Gastrocnemius medialis (tissue), 4 donors: ENCODE measurements around the gene FN3KRP. TPM values are rescaled to one million over a fixed set of nuclear protein-coding genes. Genes with fewer than 3 reads are reported as not detected.
A peak's percentile ranks its signal among the peaks of the same experiment; 100 is the strongest.

ENCODE experiments used
- ATAC-seq, 2 donors: fragments of 150-250 bp; one replicate each; pipeline ENCODE4 v1.9.1; 2016
- DNase-seq, 2 donors: peaks; one replicate each; pipeline ENCODE4 v3.0.0-alpha.2; 2019
- H3K27ac ChIP-seq, 4 donors: fragments of 200-600 bp; sonication (generic); 1 replicate in 1 of 4; 2 replicates in 3 of 4; pipeline ENCODE4 v1.5.1; 2016 to 2018; ENCODE audit warnings: mild to moderate bottlenecking in 2 of 4, moderate library complexity in 1 of 4
- H3K27me3 ChIP-seq, 3 donors: fragments of 200-600 bp; sonication (generic) in 2 of 3; 1 replicate in 1 of 3; 2 replicates in 2 of 3; pipeline versions ENCODE4 v1.5.1 to v1.6.0; 2016 to 2019; ENCODE audit warnings: mild to moderate bottlenecking in 1 of 3, moderate library complexity in 1 of 3
- H3K36me3 ChIP-seq, 2 donors: fragments of 200-600 bp; sonication (generic) in 1 of 2; one replicate each; pipeline ENCODE4 v1.5.1; 2017 to 2018
- H3K4me1 ChIP-seq, 2 donors: fragments of 200-600 bp; sonication (generic) in 1 of 2; one replicate each; pipeline ENCODE4 v1.5.1; 2016 to 2017; ENCODE audit warnings: mild to moderate bottlenecking in 2 of 2
- H3K4me3 ChIP-seq, 4 donors: fragments of 200-600 bp; sonication (generic) in 3 of 4; 1 replicate in 1 of 4; 2 replicates in 3 of 4; pipeline ENCODE4 v1.5.1; 2016 to 2019; ENCODE audit warnings: mild to moderate bottlenecking in 2 of 4
- H3K9me3 ChIP-seq, 3 donors: fragments of 200-600 bp; sonication (generic) in 2 of 3; 1 replicate in 1 of 3; 2 replicates in 2 of 3; pipeline ENCODE4 v1.5.1; 2016 to 2019
- POLR2A ChIP-seq, 2 donors: fragments of 450-650 bp; IDR thresholded peaks; one replicate each; pipeline ENCODE4 v1.6.1; 2017; ENCODE audit warnings: antibody characterized with exemption in 2 of 2, mild to moderate bottlenecking in 2 of 2, moderate library complexity in 2 of 2
- in situ Hi-C, 4 donors: fragments of 200-750 bp; cut with MboI; loops; one replicate each; pipeline versions ENCODE4 v1.15.0 to v1.8.0; 2017; ENCODE audit warnings: low sequenced_read_pairs in 4 of 4
- intact Hi-C: fragments of 100-400 bp; cut with DNase I; formaldehyde crosslinking; loops from one replicate; pipeline ENCODE4 v1.15.1; 2023; ENCODE audit warnings: low total_unique reads
- total RNA-seq, 4 donors: library from RNA; depleted of rRNA; stranded (reverse); fragments of >200 nt; gene quantifications; one replicate each; pipeline versions ENCODE4 v1.1.0 to v1.2.3, GENCODE V29; 2016
- TF ChIP-seq, protein P1 (sequence below), 5 experiments: fragments of 450-650 bp in 3 of 5; fragments of 200-600 bp in 2 of 5; sonication (generic) in 2 of 5; IDR thresholded peaks in 4 of 5; conservative IDR thresholded peaks in 1 of 5; 1 replicate in 4 of 5; 2 replicates in 1 of 5; pipeline ENCODE4 v1.5.1; 2016 to 2019; ENCODE audit warnings: antibody characterized with exemption in 5 of 5, mild to moderate bottlenecking in 3 of 5, moderate library complexity in 3 of 5

FN3KRP gene
- total RNA-seq, 4 donors from 2014 or later = 2.3 to 7.9 (median 3.9) TPM

DNA sequence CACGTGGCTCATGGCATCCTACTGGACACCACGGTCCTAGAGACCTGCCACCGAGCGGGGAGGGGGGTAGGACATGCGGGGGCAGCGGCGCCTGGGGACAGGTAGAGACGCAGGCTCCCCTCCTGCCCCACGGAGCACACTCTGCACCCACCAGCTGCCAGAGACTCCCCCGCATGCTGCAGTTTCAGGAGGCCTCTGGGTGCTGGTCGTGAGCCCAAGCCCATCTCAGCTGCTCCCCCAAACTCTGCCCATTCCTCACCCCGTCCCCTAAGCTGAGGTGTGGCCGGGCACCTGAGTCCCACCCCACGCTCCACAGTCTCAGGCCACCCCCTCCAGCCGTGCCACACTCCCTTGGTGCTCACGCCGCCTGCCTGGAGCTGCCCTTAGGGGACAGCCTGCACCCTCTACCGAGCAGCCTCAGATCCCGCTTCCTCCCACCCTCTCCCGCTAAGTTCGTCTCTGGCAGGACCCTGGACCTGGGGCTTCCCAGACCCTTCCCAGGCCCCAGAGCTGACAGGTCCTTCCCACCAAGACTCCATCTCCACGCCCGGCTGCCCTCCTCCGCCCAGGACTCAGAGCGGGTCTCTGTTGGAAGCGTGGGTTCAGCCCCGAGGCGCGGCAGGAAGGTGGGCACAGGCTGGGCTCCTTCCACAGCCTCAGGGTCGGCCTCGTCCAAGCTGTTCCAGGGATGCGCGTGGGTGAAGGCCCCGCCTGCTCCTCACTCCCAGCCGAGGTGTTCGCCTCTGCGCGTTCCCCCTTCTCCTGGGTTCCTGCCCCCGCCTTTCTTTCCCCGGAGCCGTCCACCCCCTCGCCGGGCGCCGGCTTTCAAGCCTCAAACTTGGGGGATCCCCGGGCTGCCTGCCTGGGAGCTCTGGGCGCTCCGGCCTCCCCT is 19.3 kb upstream of the FN3KRP start:
- DNase-seq (no peak), ATAC-seq (no peak)
- H3K36me3 ChIP-seq = no peaks in the 10 kb centered on the region
- peaks cover 10 to 19% of the 10 kb centered on the region in 2 donors for H3K4me1 ChIP-seq
- H3K27ac ChIP-seq = peak overlapping the region in 2 of 4 donors; percentile 62 to 87
- no peaks in the 10 kb centered on the region for H3K27me3 ChIP-seq
- H3K4me3 ChIP-seq = peak overlapping the region; percentile 59 to 75 (median 70)
- intact Hi-C loops = no loop called here
- TF ChIP-seq, protein P1, sequence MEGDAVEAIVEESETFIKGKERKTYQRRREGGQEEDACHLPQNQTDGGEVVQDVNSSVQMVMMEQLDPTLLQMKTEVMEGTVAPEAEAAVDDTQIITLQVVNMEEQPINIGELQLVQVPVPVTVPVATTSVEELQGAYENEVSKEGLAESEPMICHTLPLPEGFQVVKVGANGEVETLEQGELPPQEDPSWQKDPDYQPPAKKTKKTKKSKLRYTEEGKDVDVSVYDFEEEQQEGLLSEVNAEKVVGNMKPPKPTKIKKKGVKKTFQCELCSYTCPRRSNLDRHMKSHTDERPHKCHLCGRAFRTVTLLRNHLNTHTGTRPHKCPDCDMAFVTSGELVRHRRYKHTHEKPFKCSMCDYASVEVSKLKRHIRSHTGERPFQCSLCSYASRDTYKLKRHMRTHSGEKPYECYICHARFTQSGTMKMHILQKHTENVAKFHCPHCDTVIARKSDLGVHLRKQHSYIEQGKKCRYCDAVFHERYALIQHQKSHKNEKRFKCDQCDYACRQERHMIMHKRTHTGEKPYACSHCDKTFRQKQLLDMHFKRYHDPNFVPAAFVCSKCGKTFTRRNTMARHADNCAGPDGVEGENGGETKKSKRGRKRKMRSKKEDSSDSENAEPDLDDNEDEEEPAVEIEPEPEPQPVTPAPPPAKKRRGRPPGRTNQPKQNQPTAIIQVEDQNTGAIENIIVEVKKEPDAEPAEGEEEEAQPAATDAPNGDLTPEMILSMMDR (IDR thresholded peaks at IDR 0.05 in 4 of 5, conservative IDR thresholded peaks at IDR 0.05 in 1 of 5) = no peak
- TF ChIP-seq POLR2A (IDR thresholded peaks at IDR 0.05) = no peak
- in situ Hi-C loops = no loop called here
- no peaks in the 10 kb centered on the region for H3K9me3 ChIP-seq

DNA sequence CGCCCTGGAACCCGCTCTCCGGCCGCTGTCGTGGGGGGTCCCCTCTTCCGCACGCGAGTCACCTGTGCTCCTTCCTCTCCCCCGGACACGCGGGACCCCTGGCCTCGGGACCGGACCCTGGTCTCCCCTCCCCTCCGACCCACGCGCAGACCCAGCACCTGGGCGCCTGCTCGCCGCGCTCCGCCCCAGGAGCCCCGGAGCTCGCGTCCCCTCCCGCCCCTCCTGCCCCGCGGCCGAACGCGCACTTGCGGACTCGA is 18.8 kb upstream of the FN3KRP start:
- no peaks in the 10 kb centered on the region for H3K36me3 ChIP-seq
- TF ChIP-seq, protein P1 (IDR thresholded peaks at IDR 0.05 in 4 of 5, conservative IDR thresholded peaks at IDR 0.05 in 1 of 5) = no peak
- TF ChIP-seq POLR2A (IDR thresholded peaks at IDR 0.05) = no peak
- peak overlapping the region in 2 of 4 donors; percentile 62 to 87 for H3K27ac ChIP-seq
- no peaks in the 10 kb centered on the region for H3K9me3 ChIP-seq
- peak overlapping the region; percentile 59 to 75 (median 70) for H3K4me3 ChIP-seq
- no peaks in the 10 kb centered on the region for H3K27me3 ChIP-seq
- ATAC-seq (no peak), DNase-seq (no peak)
- in situ Hi-C loops = no loop called here
- peaks cover 10 to 19% of the 10 kb centered on the region in 2 donors for H3K4me1 ChIP-seq
- intact Hi-C loops = loop anchor here (1.0 kb wide), 1 partner anchor 19 kb away; the partner anchor contains the start of gene FN3KRP

DNA sequence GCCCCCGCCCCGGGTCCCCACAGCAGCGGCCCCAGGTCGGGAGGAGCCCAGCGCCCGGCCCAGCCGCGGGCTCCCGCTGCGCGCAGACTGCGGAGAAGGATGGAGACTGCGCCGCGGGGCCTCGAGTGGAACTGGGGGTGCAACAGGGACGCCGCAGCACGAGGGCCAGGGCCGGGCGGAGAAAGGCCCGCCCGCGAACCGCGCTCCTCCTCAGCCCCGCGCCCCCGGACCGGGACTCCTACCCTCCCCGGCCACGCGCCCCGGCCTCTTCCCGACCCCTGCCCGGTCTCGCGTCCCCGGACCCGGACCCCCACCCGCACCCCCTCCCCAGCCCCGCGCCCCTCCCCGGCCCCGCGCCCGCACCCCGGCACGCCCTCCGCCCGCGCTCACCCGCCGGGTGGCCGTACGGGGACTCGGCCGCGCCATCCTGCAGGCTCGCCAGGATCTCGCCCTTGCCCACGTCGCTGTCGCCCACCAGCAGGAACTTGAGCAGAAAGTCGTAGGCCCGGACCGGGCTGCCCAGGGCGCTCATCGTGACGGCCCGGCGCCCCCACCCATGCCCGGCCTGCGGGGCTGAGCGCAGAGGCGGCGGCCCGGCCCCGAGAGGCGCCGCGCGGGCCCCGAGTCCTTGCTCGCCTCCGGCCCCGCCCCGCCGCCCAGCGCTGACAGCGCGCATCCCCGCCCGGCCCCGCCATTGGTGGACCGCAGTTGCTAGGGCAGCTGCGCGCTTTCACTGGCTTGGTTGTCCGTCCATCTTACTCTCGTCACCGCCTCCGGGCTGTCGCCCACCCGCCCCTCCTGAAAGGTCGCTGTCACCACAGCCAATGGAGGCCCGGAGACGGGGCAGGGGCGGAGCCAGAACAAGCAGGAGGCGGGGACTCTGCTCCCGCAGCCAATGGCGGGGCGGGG is 18.2 kb upstream of the FN3KRP start, which contains the start of gene RAB40B:
Gene RAB40B (minus strand): TSS at position 634 of the 909 bp plus-strand sequence. CDS start 102 bp downstream, at position 532.
- intact Hi-C loops = loop anchor here (1.0 kb wide), 1 partner anchor 18 kb away; the partner anchor contains the start of gene FN3KRP
- in situ Hi-C loops = no loop called here
- Histone ChIP-seq H3K4me1 (peaks cover 6 to 19% of the 10 kb centered on the region in 2 donors), H3K9me3 (no peaks in the 10 kb centered on the region), H3K27ac (peak within 1 kb of the TSS; percentile 70 to 87 (median 77)), H3K4me3 (peak within 1 kb of the TSS; percentile 67 to 96 (median 78)), H3K36me3 (no peaks in the 10 kb centered on the region), H3K27me3 (no peaks in the 10 kb centered on the region)
- peak; percentile 60 to 62 for TF ChIP-seq POLR2A (IDR thresholded peaks at IDR 0.05)
- TF ChIP-seq, protein P1 (IDR thresholded peaks at IDR 0.05 in 4 of 5, conservative IDR thresholded peaks at IDR 0.05 in 1 of 5) = no peak
- ATAC-seq (peak; percentile 96 to 99), DNase-seq (peak; percentile 99 to 100)

DNA sequence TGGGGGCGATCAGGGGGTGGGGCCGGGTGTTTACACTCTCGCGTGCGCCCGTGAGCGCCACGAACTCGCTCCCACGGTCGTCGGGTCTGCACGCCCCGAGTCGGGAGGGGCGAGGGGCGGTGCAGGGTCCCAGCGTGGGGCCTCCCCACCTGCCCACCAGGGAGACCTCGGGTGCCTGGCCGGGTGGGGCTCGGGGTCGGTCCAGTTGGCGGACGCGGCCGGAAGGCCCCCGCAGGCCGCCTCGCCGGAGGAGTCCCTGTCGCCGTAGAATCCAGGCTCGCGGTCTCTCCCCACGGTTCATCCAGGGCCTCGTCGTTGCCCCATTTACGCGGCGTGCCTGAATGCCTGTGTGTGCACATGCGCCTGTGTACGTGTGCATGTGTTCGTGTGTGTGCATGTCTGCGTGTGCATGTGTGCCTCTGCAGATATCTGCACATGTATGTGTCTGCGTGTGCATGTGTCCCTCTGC is 17.5 kb upstream of the FN3KRP start:
- no peaks in the 10 kb centered on the region for H3K36me3 ChIP-seq
- DNase-seq = no peak
- H3K9me3 ChIP-seq = no peaks in the 10 kb centered on the region
- peak overlapping the region; percentile 70 to 87 (median 77) for H3K27ac ChIP-seq
- no peaks in the 10 kb centered on the region for H3K27me3 ChIP-seq
- in situ Hi-C loops (no loop called here), intact Hi-C loops (loop anchor here (1.0 kb wide), 2 partner anchors 17 to 52 kb away; partner anchors contain the start of gene FN3KRP)
- TF ChIP-seq POLR2A (IDR thresholded peaks at IDR 0.05) = no peak
- TF ChIP-seq, protein P1 (IDR thresholded peaks at IDR 0.05 in 4 of 5, conservative IDR thresholded peaks at IDR 0.05 in 1 of 5) = no peak
- peak overlapping the region; percentile 67 to 96 (median 78) for H3K4me3 ChIP-seq
- no peak for ATAC-seq
- peaks cover 6 to 19% of the 10 kb centered on the region in 2 donors for H3K4me1 ChIP-seq
